ENCODE data around the gene CCDC157. TPM values are rescaled to one million over a fixed set of nuclear protein-coding genes. Genes with fewer than 3 reads are reported as not detected.
"Not testable (repeated sequence)": the region's sequence is repeated elsewhere in the genome, so short reads cannot be mapped to it uniquely, and the experiment has no call there.

The CCDC157 gene
- polyA plus RNA-seq, 10 donors, result 0.80 to 1.9 (median 1.3) TPM

DNA sequence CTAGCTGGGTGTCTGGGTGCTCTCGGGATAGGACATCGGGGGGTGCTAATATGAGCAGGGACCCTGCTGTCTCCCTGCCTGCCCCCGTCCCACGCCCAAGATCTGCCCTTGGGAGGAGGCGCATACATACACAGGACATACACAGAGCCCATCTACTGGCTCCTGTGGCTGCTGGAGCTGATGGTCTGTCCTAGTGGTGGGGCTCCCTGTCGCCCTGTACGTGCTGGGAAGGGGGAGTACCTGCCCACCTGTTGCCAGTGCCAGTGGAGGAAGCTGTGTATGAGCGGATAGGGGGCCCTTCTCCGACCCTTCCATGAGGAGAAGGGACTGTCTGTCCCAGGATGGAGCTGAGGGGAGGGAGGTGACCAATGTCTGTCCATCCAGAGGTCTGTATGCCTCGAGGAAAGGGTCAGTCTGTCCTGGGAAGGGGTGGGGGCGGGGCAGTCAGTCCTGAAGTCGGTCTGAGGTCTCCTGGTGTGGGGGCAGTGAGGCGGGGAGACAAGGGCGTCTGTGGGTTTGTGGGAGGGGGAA lies 31.0 kb upstream of the CCDC157 start:
- DNase-seq, result no peak

DNA sequence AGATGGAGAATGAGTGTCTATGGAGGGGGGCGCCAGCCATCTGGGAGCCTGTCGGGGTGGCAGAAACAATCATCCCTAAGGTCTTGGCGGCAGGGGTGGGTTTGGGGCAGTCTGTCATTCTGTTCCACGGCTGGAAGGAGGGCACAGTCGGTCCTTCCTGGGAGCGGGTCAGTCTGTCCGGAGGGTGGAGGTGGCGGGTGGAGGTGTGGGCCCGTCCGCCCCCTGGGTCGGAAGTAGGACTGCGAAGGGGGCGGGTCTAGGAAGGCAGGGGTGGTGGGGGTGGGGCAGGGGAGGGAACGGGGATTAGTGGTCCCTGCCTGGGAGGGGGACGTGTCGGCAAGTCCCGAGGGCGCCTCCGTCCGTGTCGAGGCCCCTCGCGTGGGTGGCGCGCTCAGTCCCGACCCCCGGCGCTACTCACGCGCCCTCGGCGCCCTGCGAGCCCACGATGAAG lies 30.5 kb upstream of the CCDC157 start:
- no peak for DNase-seq

DNA sequence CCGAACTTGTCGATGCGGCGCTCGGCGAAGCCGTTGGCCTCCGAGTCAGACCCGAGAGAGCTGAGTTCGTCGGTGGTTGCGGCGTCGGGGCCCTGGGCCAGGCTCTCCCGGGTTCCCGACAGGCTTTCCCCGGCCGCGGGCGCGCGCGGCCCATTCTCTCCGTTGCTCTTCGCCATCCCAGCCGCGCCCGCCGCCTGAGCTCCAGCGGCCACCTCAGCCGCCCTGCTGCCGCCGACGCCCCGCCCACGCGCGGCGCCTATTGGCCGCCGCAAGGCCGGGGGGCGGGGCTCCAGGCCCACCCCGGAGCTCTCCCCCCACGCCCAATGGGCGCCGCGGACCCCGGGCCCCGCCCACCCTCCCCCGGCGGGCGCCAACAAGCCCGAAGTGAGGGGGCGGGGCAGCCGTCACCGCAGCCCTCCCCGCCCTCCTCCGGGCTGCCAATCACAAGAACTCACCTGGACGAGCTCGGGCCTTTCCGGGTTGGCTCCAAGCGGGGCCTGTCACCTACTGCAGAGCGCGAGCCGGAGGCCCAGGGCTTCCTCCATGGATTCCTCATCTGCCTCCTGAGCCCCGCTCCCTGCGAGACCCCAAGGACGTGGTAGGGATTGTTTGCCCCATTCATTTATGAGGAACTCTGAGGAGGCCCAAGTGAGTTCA lies 30.0 kb upstream of the CCDC157 start, which contains the start of gene TBC1D10A:
TBC1D10A (minus strand) TSS at position 236 of the 657 bp plus-strand sequence; CDS start at position 176, 60 bp downstream.
- DNase-seq, result peak; percentile 91 to 95 (median 93)

DNA sequence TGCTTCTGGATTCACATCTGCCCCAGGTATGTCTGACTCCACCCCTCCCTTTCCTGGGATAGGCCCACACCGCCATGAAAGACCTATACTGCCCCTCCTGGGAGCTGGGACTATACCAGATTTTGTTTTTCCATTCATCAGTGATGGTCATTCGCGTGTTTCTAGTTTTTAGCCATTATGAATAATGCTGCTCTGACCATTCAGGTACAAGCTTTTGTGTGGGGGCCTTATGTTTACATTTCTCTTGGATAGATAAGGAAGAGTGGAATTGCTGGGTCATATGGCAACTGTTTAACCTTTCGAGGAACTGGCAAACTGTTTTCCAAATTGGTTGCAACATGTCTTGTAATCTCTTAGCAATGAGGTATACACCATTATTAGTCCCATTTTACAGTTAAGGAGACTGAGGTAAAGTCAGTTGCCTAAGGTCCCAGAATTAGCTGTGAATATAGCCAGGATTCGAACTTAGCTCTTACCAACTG lies 28.9 kb upstream of the CCDC157 start:
- DNase-seq, result no peak

DNA sequence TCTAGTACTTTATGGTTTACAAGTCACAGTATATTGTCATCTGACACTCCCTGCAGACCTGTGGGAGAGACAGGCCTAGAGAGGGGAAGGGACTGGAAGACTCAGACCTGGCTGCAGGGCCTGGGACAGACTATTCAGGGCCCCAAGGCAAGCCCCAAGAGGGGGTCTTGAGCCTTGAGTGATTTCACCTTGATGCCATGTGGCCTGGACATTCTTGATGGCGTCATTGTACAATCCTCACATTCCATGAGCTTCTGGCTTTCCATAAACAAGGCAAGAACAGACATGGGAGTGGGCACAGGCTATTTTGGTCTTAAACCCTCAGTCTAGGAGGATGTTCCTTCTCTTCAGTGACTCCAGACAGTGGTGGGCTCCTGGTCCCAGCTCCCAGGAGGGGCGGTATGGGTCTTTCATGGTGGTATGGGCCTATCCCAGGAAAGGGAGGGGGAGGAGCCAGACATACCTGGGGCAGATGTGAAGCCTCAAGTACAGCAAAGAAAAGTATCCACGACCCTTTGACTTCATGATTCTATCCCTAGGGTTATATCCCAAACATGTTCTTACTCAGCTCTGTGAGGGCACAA lies 28.2 kb upstream of the CCDC157 start:
- DNase-seq, result no peak

DNA sequence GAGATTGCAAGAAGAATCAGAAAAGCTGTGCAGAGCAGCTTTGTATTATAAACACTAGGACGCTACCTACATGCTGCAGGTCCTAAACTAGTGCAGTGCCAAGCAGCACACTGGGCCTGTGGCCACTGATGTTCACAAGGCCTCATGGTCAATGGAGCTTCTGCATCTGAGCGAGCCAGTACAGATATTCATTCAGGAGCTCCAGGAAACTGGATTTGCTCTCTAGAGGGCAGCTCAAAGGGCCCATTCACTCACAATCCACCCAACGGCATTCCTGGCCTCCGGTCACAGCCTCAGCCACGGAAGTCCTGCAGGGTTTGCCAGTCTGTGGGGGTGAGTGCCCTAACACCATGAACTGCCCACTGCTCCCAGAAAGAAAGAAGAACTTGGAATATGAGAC lies 24.3 kb upstream of the CCDC157 start:
- DNase-seq, result no peak

DNA sequence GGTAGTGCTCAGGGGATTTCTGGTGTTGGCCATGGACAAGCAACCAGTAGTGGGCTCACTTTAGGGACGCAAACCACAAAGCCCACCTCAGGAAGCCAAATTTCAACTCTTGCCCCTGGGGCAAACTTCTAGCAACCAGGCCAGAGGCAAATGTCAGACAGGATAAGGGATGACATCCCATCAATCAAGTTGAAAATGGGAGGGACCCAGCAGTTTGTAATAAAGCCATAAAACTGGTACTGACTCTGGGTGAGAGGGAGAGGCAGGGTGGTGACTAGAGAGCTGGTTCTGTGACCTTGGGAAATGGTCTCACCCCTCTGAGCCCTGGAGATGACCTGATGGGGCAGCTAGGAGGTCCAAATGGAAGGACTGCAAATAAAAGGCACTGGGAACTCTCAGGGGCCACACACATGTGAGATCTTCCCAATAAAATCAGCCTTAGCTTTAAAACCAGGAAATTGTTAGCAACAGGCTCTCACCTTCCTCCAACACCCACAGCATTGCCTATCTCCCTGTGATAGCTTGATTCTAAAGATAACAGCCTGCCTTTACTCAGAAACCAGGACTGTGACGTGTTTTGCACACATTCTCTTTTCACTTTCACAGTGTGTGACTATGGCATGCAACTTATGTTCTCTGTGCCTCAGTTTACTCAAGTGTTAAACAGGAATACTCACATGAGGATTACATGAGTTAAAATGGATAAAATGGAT lies 23.7 kb upstream of the CCDC157 start:
- DNase-seq, result no peak

DNA sequence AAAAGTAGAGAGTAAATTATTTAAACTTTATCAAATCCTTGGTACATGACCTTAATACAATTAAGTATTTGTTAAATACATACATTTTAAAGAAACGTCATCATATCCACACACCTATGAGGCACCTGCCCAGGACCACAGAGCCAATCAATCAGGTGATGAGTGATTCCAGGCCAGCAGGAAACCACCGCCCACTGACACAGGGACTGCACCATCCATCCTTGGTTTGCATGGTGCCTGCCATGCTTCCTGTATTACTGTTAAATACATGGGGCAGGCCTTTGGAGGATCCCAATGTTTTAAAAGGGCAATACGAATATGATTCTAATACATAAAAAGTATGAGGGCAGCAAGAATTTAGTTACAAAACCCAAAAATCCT lies 23.1 kb upstream of the CCDC157 start:
- DNase-seq, result no peak

DNA sequence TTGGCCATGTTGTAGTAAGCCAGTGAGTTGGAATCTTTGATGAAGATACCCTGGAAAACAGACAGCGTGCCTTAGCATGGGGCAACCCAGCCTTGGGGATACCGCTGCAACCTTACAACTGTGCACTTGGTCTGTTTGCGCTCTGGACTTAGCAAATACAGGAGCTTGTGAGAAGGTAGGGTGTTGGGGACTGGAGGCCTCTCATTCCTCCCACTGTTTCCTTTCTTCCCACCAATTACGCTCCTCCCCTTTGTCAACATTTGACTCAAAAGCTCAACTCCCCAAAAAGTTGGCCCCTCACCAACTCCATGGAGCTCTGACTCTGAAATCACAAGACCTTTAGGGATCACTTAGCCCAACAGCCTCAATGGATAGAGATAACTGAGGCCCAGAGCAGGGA lies 22.2 kb upstream of the CCDC157 start:
- DNase-seq, result no peak

DNA sequence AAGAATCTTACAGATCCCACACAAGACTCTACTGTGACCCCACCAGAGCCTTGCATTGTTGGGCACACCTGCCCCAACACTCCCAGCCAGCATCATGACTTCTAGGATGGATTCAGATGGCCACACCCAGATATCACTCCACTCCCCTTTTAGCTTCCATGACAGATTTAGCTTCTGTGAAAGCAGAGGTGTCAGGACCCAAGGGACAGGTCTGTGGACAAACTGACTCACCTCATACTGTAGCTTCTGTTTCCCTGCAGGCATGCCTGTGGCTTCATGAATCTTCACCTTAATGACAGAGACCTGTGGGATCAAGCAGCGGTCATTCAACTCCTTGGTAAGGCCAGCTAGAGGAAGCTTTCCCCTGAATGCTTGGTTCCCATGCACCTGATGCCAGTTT lies 21.6 kb upstream of the CCDC157 start:
- DNase-seq, result no peak

DNA sequence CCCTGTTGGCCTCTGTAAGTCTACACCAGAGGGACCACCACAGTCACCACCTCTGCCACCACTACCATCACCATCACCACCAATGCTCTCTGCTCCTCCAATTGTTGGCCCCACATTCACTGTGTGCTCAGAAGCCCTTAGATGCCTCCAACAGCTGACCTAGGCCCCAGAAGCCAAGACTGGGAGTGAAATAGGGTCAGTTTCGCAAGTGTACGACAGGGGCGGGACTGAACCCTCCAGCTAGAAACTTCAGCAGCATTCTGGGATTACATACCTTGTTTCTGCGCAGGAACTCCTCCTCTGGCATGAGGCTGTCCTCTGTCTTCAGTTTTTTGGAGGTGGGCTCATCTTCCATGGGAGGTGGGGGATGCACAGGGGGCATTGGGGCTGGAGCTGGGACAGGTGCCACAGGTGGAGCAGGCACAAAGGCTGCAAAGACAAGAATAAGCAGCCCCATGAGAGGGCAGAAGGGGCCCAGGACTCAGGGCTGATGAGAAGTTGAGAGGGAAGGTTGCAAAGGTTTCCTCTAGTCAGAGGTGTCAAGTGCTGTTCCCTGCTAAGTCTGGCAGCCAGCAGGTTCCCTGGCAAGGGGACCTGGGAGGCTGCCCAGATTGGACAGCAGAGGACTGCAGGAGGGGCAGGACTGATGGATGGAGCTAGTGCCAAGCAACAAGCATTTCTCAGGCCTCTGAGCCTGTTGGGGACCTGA lies 19.9 kb upstream of the CCDC157 start:
- no peak for DNase-seq

DNA sequence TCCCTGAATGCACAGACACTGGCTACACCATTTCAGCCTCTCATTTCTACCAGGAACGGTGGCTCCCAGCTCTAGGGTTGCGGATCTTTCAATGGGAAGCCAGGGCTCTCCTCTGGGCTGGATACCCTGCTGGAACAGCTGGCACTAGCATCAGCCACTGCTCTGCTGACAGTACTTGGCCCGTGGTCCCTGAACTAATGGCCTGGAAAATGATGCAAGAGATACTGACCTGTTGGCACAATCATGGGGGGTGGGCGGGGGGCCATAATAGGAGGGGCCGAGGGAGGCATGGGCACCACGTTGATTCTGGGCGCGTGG lies 19.4 kb upstream of the CCDC157 start:
- no peak for DNase-seq

DNA sequence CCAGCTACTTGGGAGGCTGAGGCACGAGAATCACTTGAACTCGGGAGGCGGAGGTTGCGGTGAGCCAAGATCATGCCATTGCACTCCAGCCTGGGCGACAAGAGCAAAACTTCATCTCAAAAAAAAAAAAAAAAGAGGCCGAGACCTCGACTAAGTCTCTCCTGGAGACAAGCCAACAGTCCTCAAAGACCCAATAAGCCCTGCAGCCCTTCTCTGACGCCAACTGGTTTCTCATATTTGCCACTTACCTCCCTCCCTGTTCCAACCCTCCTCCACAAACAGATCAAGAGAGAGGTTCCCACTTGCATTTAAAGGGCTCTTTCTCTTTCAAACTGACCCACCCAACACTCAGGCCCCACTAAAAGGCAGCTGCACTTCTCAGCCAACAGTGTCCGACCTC lies 18.5 kb upstream of the CCDC157 start:
- not testable (repeated sequence) for DNase-seq

DNA sequence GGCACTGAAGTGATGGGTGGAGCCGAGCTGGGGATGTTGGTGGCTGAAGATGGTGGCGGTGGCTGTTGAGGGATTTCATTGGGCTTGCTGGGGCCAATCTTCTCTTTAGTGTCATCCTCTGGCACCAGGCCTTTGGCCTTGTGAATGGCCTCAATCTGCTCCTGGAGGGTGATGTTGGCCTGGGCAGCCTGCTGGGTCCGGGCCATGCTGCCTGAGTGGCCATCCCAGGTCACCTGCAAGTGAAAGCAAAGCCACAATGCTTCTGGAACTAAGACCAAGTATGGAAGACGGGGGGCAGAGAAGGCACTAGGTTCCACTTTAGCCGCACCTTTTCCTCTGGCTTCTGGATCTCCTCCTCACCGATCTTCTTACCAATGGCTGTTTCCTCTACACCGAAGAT lies 18.0 kb upstream of the CCDC157 start:
- no peak for DNase-seq

DNA sequence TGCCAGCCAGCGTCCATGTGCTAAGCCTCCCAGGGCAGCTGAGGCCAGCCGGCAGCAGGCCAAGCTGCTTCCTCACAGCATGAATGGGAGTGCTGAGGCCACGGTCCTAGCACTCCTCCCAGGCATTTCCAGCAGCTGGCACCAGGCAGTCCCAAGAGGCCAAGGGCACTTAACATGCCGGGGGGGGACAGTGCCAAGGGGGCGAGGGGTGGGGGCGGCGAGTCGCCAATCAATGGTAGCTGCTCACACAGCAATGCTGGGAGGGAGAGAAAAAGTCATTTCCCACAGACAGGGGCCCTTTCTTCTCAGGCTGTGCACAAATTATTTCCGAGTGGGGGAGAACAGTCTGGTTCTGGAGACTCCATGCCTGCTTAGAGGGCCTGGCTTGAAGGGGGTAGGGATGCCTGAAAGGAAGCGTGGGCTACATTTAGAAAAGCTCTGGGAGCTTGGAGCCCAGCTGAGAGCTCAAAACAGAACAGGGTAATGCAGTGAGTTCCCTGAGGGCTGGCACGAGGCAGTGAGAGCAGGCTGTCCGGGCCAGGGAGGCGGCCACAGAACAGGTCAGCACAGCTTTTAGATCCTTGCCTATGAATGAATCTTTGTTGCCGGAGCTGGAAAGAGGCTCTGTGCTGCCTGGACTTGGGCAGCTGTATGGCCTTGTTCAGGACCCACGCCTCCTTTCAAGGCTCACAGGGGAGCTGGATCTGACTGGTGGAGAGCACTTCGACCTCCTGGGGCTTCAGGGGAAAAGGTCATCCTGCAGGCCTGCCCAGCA lies 15.7 kb upstream of the CCDC157 start:
- DNase-seq, result peak; percentile 56 to 73 (median 60)

DNA sequence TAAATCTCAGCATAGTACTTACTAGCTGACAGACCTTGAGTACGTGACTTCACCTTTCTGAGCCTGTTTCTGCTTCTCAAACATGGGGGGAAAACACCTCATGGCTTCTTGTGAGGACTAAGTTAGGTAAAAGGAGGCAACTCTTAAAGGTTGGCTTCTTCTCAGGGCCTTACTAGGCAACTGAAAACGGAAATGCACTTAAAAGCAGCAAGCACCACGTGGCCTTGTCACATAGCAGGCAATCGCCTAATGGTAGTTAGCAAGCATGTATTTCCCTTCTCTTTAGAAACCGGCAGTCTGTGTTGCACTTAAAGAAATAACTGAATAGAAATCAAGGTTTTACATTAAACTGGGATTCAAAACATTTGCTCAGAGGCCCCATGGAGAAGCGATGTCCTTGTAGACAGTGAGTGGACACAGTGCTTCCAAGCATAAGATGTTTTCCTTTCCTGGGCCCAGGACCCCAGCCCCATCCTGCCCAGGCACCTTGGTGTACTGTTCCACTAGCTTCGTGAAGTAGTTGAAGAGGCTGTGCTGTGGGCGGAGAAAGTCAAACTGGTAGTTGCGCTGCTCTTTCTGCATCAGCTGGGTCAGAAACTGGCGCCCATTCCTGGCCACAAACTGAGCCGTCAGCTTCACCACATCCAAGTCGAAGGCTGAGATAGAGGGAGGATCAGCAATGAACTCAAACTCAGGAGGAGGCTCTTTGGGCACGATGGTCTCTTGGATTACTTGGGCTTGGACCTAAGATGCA lies 12.2 kb upstream of the CCDC157 start:
- no peak for DNase-seq

DNA sequence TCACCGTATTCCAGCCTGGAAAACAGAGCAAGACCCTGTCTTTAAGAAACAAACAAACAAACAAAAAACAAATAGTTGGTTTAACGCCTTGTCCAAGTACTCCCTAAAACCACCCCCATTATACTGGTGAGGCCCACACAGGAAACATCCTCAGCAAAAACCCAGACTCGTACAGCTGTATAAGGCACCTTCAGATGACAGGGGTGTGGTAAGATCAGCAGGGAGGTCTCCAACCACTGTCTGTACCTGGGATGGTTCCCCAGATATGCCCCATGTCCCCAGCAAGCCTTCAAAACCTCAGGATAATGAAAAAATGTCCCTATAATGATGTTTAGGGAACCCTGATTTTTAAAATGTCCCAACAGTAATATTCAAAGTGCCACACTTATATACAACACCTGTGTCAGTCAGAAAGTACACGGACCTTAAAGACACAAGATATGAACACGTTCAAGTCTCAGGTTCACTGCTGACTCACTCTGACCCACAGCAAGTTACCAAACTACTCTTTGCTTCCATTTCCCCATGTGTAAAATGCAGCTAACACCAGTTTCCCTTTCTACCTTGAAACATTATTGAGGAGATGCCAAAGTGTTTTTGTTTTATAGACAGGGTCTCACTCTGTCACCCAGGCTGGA lies 9.4 kb upstream of the CCDC157 start:
- DNase-seq, result no peak

DNA sequence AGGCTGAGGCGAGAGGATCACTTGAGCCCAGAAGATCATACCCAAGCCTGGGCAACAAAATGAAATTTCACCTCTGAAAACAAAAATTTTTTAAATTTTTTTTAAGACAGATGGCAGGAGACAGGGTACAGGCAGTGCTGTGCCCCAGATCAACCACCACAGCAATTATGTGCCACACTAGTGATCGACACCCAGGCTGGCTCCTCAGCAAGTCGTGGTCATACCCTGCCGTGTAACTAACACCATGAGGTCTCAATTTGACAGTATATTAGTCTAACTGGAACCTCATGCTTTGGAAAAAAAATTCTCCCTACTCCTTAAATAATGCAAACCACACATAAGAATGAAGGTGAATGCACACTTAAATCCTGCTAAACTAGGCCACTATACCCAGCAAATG lies 8.4 kb upstream of the CCDC157 start:
- no peak for DNase-seq

DNA sequence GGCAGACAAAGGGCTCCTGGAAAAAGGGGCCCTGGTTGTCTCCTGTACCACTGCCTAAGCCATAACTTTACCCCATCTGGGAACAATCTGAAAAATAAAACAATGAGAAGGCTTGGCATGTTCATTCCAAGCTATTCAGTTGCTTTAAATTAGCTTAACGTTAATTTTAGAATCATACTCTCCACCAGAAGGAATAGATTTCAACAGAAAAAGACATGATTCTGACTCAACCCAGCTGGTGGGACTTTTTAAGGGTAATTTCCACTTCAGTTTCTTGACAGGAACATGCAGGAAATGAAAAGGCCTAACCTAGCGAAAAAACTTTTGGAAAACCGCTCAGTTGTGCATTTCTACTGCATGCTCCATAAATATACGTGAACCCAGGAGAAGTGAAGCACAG lies 8.0 kb upstream of the CCDC157 start:
- DNase-seq, result no peak

DNA sequence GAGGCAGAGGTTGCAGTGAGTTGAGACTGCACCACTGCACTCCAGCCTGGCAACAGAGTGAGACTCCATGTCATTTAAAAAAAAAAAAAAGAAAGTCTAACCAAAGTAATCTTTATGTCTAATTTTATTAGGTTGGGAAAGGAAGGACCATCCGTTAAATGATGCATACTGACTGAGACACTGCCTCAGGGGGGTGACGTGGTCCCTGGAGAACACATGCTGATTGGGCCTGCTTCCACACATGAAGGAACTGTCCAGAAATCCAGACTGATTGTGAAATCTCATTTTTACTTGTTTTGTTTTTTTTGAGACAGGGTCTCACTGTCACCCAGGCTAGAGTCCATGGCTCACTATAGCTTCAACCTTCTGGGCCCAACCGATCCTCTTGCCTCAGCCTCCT lies 5.6 kb upstream of the CCDC157 start:
- DNase-seq, result no peak

Data from muscle of back (tissue), 11 donors.